Keratinocyte (primary cell): ENCODE data around the gene GPRC5A. TPM values are rescaled to one million over a fixed set of nuclear protein-coding genes. Genes with fewer than 3 reads are reported as not detected.

Source experiments
- DNase-seq: peaks from one replicate; pipeline ENCODE4 v3.0.0-alpha.2; 2011; ENCODE audit warnings: low read depth, missing footprints, low spot score
- FAIRE-seq: peaks from 2 replicates; lab custom pipeline; 2011; peaks lifted over from hg19 to GRCh38; lab: Jason Lieb, UNC
- H2AFZ ChIP-seq: 2 replicates; pipeline ENCODE4 v1.6.0; 2012; ENCODE audit warnings: low read length, control low read depth, inconsistent platforms; ENCODE audit not compliant: control insufficient read depth
- H3K27ac ChIP-seq: 2 replicates; pipeline ENCODE4 v1.5.1; 2011; ENCODE audit warnings: low read length; ENCODE audit not compliant: control insufficient read depth, insufficient read depth
- H3K27me3 ChIP-seq: 3 replicates; pipeline ENCODE4 v1.6.0; 2011; ENCODE audit warnings: low read length; ENCODE audit not compliant: control insufficient read depth, insufficient read depth; ENCODE audit errors: extremely low read depth
- H3K36me3 ChIP-seq, 2 experiments: 2 replicates in 1 of 2; 3 replicates in 1 of 2; pipeline ENCODE4 v1.5.1; 2011; ENCODE audit warnings: low read length in 2 of 2, mild to moderate bottlenecking in 1 of 2; ENCODE audit not compliant: control insufficient read depth in 2 of 2, insufficient read depth in 2 of 2; ENCODE audit errors: extremely low read depth in 1 of 2
- H3K4me1 ChIP-seq: 3 replicates; pipeline ENCODE4 v1.5.1; 2011; ENCODE audit warnings: low read length; ENCODE audit not compliant: control insufficient read depth, insufficient read depth; ENCODE audit errors: extremely low read depth
- H3K4me2 ChIP-seq: 3 replicates; pipeline ENCODE4 v1.6.0; 2011; ENCODE audit warnings: low read depth, low read length; ENCODE audit not compliant: control insufficient read depth, insufficient read depth; ENCODE audit errors: extremely low read depth
- H3K4me3 ChIP-seq, 3 experiments: fragments of 200-600 bp in 1 of 3; sonication (generic) in 1 of 3; 2 replicates in 2 of 3; 3 replicates in 1 of 3; pipeline ENCODE4 v1.5.1; 2011 to 2016; ENCODE audit warnings: low read length in 3 of 3, mild to moderate bottlenecking in 3 of 3, control low read depth in 2 of 3, inconsistent platforms in 1 of 3, low read depth in 1 of 3, mixed read lengths in 1 of 3, mixed run types in 1 of 3, moderate library complexity in 1 of 3; ENCODE audit not compliant: control insufficient read depth in 2 of 3, insufficient read depth in 2 of 3; ENCODE audit errors: extremely low read depth in 1 of 3
- H3K79me2 ChIP-seq: 2 replicates; pipeline ENCODE4 v1.6.0; 2012; ENCODE audit warnings: low read length; ENCODE audit not compliant: control insufficient read depth, insufficient read depth
- H3K9ac ChIP-seq: 3 replicates; pipeline ENCODE4 v1.6.0; 2011; ENCODE audit warnings: low read length; ENCODE audit not compliant: control insufficient read depth, insufficient read depth; ENCODE audit errors: extremely low read depth
- H3K9me1 ChIP-seq: 3 replicates; pipeline ENCODE4 v1.6.0; 2011; ENCODE audit warnings: low read length; ENCODE audit not compliant: control insufficient read depth, insufficient read depth; ENCODE audit errors: extremely low read depth
- H3K9me3 ChIP-seq: 2 replicates; pipeline ENCODE4 v1.5.1; 2012; ENCODE audit warnings: low read depth, low read length; ENCODE audit not compliant: control insufficient read depth
- H4K20me1 ChIP-seq: 3 replicates; pipeline ENCODE4 v1.6.0; 2011; ENCODE audit warnings: low read length; ENCODE audit not compliant: control insufficient read depth, insufficient read depth; ENCODE audit errors: extremely low read depth
- EZH2 ChIP-seq: IDR thresholded peaks from one replicate; pipeline ENCODE4 v1.6.1; 2012; ENCODE audit warnings: inconsistent platforms, mild to moderate bottlenecking, low read length, moderate library complexity
- dilution Hi-C: fragments of 300-500 bp; cut with MboI; formaldehyde crosslinking; loops from one replicate; pipeline ENCODE4 v1.7.0; 2020; ENCODE audit warnings: low sequenced_read_pairs; ENCODE audit not compliant: extremely low pct_ligation_motif_present
- polyA plus RNA-seq, 5 experiments: library from polyadenylated mRNA; depleted of rRNA in 3 of 5; stranded (reverse) in 3 of 5; stranded (forward) in 1 of 5; unstranded in 1 of 5; fragments of >200 nt; gene quantifications; 1 replicate in 1 of 5; 2 replicates in 3 of 5; 3 replicates in 1 of 5; pipeline versions ENCODE4 v1.2.1 to v1.2.3, GENCODE V29; 2011 to 2012; ENCODE audit warnings: missing spikeins in 2 of 5, low read depth in 1 of 5, low replicate concordance in 1 of 5
- TF ChIP-seq, protein P1 (sequence below), 3 experiments: IDR thresholded peaks in 1 of 3; conservative IDR thresholded peaks in 1 of 3; optimal IDR thresholded peaks in 1 of 3; 2 replicates in 2 of 3; 3 replicates in 1 of 3; pipeline versions ENCODE3 to v1.5.1; 2011; ENCODE audit warnings: low read length in 3 of 3, mild to moderate bottlenecking in 3 of 3, moderate library complexity in 2 of 3, control low read depth in 1 of 3, inconsistent platforms in 1 of 3; ENCODE audit not compliant: insufficient read depth in 2 of 3; ENCODE audit errors: extremely low read depth in 1 of 3

Gene GPRC5A
- polyA plus RNA-seq, 1 donor (not counting 4 experiments of a cell fraction or from before 2014, with no cell fraction given), result 25.5 TPM

DNA sequence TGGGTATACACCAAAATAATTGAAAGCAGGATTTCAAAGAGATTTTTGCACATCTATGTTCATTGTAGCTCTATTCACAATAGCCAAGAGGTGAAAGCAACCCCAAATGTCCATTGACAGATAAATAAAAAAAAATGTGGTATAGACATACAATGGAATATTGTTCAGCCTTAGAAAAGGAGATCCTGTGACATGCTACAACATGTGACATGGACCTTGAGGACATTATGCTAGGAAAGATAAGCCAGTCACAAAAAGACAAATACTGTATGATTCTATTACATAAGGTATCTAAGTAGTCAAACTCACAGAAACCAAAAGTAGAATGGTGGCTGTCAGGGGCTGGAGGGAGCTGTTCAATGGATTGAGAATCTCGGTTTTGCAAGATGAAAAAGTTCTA lies 48.5 kb downstream of the GPRC5A start:
- Histone ChIP-seq H4K20me1 (no peaks in the 10 kb centered on the region), H3K4me3 (no peak overlapping the region), H3K27ac (no peak overlapping the region), H3K4me1 (no peaks in the 10 kb centered on the region), H3K9me3 (no peaks in the 10 kb centered on the region), H3K9ac (no peak overlapping the region), H2AFZ (no peak overlapping the region), H3K4me2 (no peak overlapping the region), H3K79me2 (no peaks in the 10 kb centered on the region), H3K36me3 (peaks cover 0 to 1% of the 10 kb centered on the region in 2 experiments), H3K9me1 (no peaks in the 10 kb centered on the region), H3K27me3 (no peaks in the 10 kb centered on the region)
- dilution Hi-C loops, result no loop called here
- no peak for FAIRE-seq
- no peak for TF ChIP-seq EZH2
- TF ChIP-seq, protein P1, sequence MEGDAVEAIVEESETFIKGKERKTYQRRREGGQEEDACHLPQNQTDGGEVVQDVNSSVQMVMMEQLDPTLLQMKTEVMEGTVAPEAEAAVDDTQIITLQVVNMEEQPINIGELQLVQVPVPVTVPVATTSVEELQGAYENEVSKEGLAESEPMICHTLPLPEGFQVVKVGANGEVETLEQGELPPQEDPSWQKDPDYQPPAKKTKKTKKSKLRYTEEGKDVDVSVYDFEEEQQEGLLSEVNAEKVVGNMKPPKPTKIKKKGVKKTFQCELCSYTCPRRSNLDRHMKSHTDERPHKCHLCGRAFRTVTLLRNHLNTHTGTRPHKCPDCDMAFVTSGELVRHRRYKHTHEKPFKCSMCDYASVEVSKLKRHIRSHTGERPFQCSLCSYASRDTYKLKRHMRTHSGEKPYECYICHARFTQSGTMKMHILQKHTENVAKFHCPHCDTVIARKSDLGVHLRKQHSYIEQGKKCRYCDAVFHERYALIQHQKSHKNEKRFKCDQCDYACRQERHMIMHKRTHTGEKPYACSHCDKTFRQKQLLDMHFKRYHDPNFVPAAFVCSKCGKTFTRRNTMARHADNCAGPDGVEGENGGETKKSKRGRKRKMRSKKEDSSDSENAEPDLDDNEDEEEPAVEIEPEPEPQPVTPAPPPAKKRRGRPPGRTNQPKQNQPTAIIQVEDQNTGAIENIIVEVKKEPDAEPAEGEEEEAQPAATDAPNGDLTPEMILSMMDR (optimal IDR thresholded peaks at IDR 0.05 in 1 of 3, IDR thresholded peaks at IDR 0.05 in 1 of 3, conservative IDR thresholded peaks at IDR 0.05 in 1 of 3; ENCODE audit: extremely low read depth in 1 of 3, insufficient read depth in 2 of 3, low read length in 3 of 3), result no peak
- no peak for DNase-seq

DNA sequence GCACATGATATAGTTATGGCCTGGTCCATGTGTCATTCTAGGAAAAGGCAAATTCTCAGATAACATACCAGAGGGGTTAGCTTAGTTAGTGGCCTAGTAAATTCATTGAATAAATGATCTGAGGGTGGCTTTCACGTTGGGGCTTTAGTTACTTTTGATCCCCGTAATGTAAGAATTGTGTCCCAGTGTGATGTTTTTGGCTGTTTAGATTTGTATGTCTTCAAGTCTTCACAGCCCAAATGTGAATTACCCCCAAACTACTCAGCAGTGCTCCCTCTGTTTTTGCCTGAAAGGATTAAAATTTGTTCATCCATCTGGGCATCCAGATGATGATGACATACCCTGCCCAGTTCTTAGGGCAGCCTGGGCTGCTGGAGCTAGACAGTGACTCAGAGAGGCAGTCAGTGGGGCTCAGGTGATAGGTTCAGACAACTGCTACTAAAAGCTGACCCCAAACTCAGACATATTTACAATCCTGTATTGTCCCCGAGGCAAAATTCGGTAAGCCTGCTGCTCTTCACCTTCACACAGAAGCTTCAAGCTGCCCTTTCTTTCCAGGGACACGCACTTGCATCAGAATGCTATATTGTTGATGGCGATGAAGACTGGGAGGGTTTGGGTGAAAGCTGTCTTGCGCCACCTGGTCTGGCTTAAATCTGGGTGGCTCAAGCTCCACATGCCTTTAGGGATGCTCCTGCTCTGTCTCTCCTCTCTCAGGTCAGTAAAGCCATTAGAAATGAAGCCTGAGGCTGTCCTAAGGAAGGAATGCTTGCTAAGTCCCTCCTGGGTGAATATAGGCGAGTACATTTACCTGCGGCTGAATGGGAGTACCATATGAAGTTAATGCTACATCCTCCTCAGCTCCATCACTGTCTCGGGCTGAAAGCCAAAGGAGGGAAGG lies 50.3 kb downstream of the GPRC5A start:
- FAIRE-seq, result no peak
- H3K27ac ChIP-seq, result no peak overlapping the region
- no peaks in the 10 kb centered on the region for H3K4me1 ChIP-seq
- no peaks in the 10 kb centered on the region for H3K9me1 ChIP-seq
- TF ChIP-seq, protein P1 (optimal IDR thresholded peaks at IDR 0.05 in 1 of 3, IDR thresholded peaks at IDR 0.05 in 1 of 3, conservative IDR thresholded peaks at IDR 0.05 in 1 of 3; ENCODE audit: extremely low read depth in 1 of 3, insufficient read depth in 2 of 3, low read length in 3 of 3), result no peak
- no peak for TF ChIP-seq EZH2
- H3K4me3 ChIP-seq, result no peak overlapping the region
- dilution Hi-C loops, result no loop called here
- H3K9me3 ChIP-seq, result no peaks in the 10 kb centered on the region
- no peaks in the 10 kb centered on the region for H3K79me2 ChIP-seq
- H3K9ac ChIP-seq, result no peak overlapping the region
- DNase-seq, result no peak
- H2AFZ ChIP-seq, result no peak overlapping the region
- no peaks in the 10 kb centered on the region for H4K20me1 ChIP-seq
- H3K27me3 ChIP-seq, result no peaks in the 10 kb centered on the region
- peaks cover 0 to 1% of the 10 kb centered on the region in 2 experiments for H3K36me3 ChIP-seq
- no peak overlapping the region for H3K4me2 ChIP-seq
